CD4-positive, alpha-beta T cell treated with Interferon alpha-2 for 1 hour (primary cell): ENCODE data around the gene OOSP2.

Experiments
- DNase-seq, 2 donors: peaks; one replicate each; pipeline ENCODE4 v3.0.0-alpha.2; 2020 to 2022

The OOSP2 gene

DNA sequence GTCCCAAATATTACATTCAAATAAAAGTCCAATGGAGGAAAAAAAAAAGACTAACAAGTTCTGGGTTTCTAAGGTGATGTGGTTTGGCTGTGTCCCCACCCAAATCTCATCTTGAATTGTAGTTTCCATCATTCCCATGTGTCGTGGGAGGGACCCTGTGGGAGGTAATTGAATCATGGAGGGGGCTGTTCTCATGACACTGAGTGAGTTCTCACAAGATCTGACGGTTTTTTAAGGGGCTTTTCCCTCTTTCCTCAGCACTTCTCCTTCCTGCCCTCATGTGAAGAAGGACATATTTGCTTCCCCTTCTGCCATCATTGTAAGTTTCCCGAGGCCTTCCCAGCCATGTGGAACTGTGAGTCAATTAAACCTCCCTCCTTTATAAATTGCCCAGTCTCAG lies 40.3 kb downstream of the OOSP2 start:
- DNase-seq: no peak

DNA sequence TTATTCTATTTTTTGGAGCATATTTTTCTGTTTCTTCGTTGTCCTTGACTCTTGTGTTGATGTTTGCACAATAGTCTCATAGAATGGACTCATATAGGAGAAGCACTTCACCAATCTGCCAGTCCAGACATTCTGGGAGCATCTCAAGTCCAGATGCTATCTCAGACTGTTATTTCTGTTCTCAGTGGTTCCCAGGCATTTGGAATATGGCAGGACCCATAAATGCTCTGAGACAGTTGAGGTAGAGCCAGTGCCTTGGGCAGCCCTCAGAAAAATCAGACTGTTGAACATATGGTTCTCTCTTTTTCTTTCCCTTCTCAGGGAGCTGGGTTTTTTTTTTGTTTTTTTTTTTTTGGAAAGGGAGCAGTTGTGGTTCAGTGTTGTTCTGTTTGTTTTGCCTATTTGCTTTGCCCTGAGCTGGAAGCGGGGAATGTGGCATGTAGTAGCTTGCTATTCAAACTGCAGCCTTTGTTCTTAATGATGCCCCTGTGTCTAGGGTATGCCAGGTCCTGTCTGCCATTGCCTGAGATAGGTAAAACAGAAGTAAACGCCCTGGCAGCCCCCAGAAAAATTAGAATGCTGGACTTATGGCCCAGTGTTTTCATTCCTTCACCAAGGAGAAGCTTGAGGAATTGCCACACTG lies 44.5 kb downstream of the OOSP2 start:
- DNase-seq: no peak

DNA sequence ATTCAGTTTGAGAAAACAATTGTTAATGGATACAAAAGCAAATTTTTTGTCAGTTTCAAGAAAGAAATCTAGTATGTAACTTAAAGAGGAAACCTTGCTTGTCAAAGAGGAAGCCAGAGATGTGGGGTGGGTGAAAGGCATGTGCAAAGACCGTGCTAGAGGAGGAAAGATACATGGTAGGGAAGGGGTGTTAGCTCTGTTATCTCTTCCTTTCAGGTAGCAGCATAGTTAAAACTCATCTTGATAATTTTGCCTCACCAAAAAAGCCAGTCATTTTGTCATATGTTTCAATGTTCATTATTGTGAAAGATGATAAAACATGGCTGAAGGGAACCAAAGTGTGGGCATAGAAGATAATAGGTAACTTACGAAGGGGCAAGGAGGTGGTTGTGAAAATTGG lies 45.7 kb downstream of the OOSP2 start:
- DNase-seq: no peak

DNA sequence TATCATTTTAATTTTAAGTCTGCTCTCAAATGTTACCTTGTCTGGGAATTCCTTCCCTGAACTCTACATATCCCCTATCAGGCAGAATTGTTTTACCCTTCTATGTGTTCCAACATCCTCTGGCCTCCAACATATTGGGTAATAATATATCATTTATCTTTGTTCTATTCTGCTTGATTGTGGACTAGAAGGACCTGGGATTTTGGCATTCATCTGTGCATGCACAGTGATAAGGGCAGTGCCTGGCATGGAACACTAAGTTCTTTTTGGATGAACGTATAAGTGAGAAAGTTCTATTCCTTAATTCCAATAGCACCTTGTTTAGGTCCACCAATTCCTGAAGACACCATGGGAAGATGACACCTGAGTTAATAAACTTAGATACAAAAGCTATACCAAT lies 47.0 kb downstream of the OOSP2 start:
- no peak for DNase-seq

- no peak for DNase-seq
These were observed 48.2 kb downstream of the OOSP2 start, which contains the start of gene MS4A2 for GRCh38 chr11:60088364-60088763. MS4A2 (plus strand) TSS chr11:60088664; CDS start chr11:60088766, 102 bp downstream.

GRCh38 chr11:60095477-60096120 lies 55.4 kb downstream of the OOSP2 start:
- DNase-seq: no peak

GRCh38 chr11:60097189-60097588 lies 57.0 kb downstream of the OOSP2 start:
- DNase-seq: no peak
